WTC11 (cell line): ENCODE data around the gene HACD2. TPM values are rescaled to one million over a fixed set of nuclear protein-coding genes. Genes with fewer than 3 reads are reported as not detected.
A peak's percentile ranks its signal among the peaks of the same experiment; 100 is the strongest.

Experiments used
- ATAC-seq: fragments of 200-7000 bp; cut with Tn5 transposase; 2 replicates; pipeline ENCODE4 v1.10.0; 2021; ENCODE audit warnings: mild to moderate bottlenecking, moderate library complexity
- CTCF ChIA-PET: fragments of 300-600 bp; sonication (Branson Sonifier 250); formaldehyde crosslinking; loops from one replicate; lab custom pipeline; 2021; ENCODE audit warnings: antibody characterized with exemption; lab: Charles Lee
- POLR2A ChIA-PET: fragments of 350-600 bp; sonication (Branson Sonifier 250); formaldehyde crosslinking; loops from one replicate; lab custom pipeline; 2021; ENCODE audit warnings: antibody characterized with exemption; lab: Charles Lee
- DNase-seq: peaks from one replicate; pipeline ENCODE4 v3.0.0; 2021; ENCODE audit warnings: low spot score
- H3K27ac Mint-ChIP-seq: 2 replicates; pipeline ENCODE4 v1.8.0; 2021; ENCODE audit warnings: mixed read lengths
- H3K27me3 Mint-ChIP-seq: 2 replicates; pipeline ENCODE4 v1.8.0; 2021; ENCODE audit warnings: low read depth, mild to moderate bottlenecking, moderate library complexity, mixed read lengths
- H3K36me3 Mint-ChIP-seq: 2 replicates; pipeline ENCODE4 v1.8.0; 2021; ENCODE audit warnings: mixed read lengths
- H3K4me1 Mint-ChIP-seq: 2 replicates; pipeline ENCODE4 v1.8.0; 2022; ENCODE audit warnings: mixed read lengths
- H3K4me3 Mint-ChIP-seq: 2 replicates; pipeline ENCODE4 v1.8.0; 2021; ENCODE audit warnings: mild to moderate bottlenecking, moderate library complexity, mixed read lengths
- H3K9me3 Mint-ChIP-seq: 2 replicates; pipeline ENCODE4 v1.8.0; 2021; ENCODE audit warnings: mixed read lengths
- ELF4 ChIP-seq: sonication (generic); formaldehyde crosslinking; IDR thresholded peaks from 2 replicates; pipeline ENCODE4 v1.8.1; 2022; ENCODE audit warnings: low read depth, mild to moderate bottlenecking, moderate library complexity, missing genetic modification reagents
- FOXP1 ChIP-seq: sonication (generic); formaldehyde crosslinking; IDR thresholded peaks from 2 replicates; pipeline ENCODE4 v1.8.0; 2022; ENCODE audit warnings: missing genetic modification reagents, mild to moderate bottlenecking, moderate library complexity, borderline replicate concordance
- GABPB1 ChIP-seq: sonication (generic); formaldehyde crosslinking; IDR thresholded peaks from 2 replicates; pipeline ENCODE4 v1.8.1; 2023; ENCODE audit warnings: mild to moderate bottlenecking, missing genetic modification reagents
- KAT7 ChIP-seq: sonication (generic); formaldehyde crosslinking; IDR thresholded peaks from 2 replicates; pipeline ENCODE4 v1.8.1; 2023; ENCODE audit warnings: missing genetic modification reagents, mild to moderate bottlenecking, borderline replicate concordance
- MXD4 ChIP-seq: fragments of 250-450 bp; sonication (Bioruptor Pico); IDR thresholded peaks from 2 replicates; pipeline ENCODE4 v1.8.0; 2021; ENCODE audit warnings: mild to moderate bottlenecking, moderate library complexity, borderline replicate concordance
- NFYB ChIP-seq: sonication (generic); formaldehyde crosslinking; conservative IDR thresholded peaks from 2 replicates; pipeline ENCODE4 v1.8.0; 2022; ENCODE audit warnings: low read depth, missing genetic modification reagents
- OVOL2 ChIP-seq: fragments of 250-450 bp; sonication (Bioruptor Pico); IDR thresholded peaks from 2 replicates; pipeline ENCODE4 v1.9.0; 2021; ENCODE audit warnings: mild to moderate bottlenecking, borderline replicate concordance
- RELA ChIP-seq: sonication (generic); formaldehyde crosslinking; IDR thresholded peaks from 2 replicates; pipeline ENCODE4 v1.8.1; 2022; ENCODE audit warnings: missing genetic modification reagents, mild to moderate bottlenecking, borderline replicate concordance
- ZNF219 ChIP-seq: sonication (generic); formaldehyde crosslinking; IDR thresholded peaks from 2 replicates; pipeline ENCODE4 v1.8.0; 2023; ENCODE audit warnings: missing genetic modification reagents, mild to moderate bottlenecking, borderline replicate concordance
- ZNF423 ChIP-seq: fragments of 250-450 bp; sonication (Bioruptor Pico); IDR thresholded peaks from 2 replicates; pipeline ENCODE4 v2.1.2; 2022; ENCODE audit warnings: mild to moderate bottlenecking, moderate library complexity
- ZNF671 ChIP-seq: fragments of 250-450 bp; sonication (Bioruptor Pico); IDR thresholded peaks from 2 replicates; pipeline ENCODE4 v1.8.0; 2021; ENCODE audit warnings: mild to moderate bottlenecking
- total RNA-seq: library from RNA; stranded (reverse); gene quantifications from 3 replicates; pipeline ENCODE4 v1.2.3, GENCODE V29; 2021
- TF ChIP-seq, protein P1 (sequence below): sonication (generic); formaldehyde crosslinking; IDR thresholded peaks from 2 replicates; pipeline ENCODE4 v1.8.1; 2022; ENCODE audit warnings: mild to moderate bottlenecking, missing genetic modification reagents, moderate library complexity, borderline replicate concordance
- TF ChIP-seq, protein P2 (sequence below): sonication (generic); formaldehyde crosslinking; IDR thresholded peaks from 2 replicates; pipeline ENCODE4 v1.8.1; 2023; ENCODE audit warnings: mild to moderate bottlenecking, missing genetic modification reagents, moderate library complexity
- TF ChIP-seq, protein P3 (sequence below): sonication (generic); formaldehyde crosslinking; IDR thresholded peaks from 2 replicates; pipeline ENCODE4 v1.8.1; 2023; ENCODE audit warnings: mild to moderate bottlenecking, missing genetic modification reagents
- TF ChIP-seq, protein P4 (sequence below): sonication (generic); formaldehyde crosslinking; IDR thresholded peaks from 2 replicates; pipeline ENCODE4 v1.8.0; 2022; ENCODE audit warnings: mild to moderate bottlenecking, missing genetic modification reagents
- TF ChIP-seq, protein P5 (sequence below): sonication (generic); formaldehyde crosslinking; IDR thresholded peaks from 2 replicates; pipeline ENCODE4 v1.8.0; 2023; ENCODE audit warnings: missing genetic modification reagents
- TF ChIP-seq, protein P6 (sequence below): fragments of 250-450 bp; sonication (Bioruptor Pico); IDR thresholded peaks from 2 replicates; pipeline ENCODE4 v1.9.0; 2021; ENCODE audit warnings: mild to moderate bottlenecking, borderline replicate concordance

The HACD2 gene
- total RNA-seq, 1 experiment from 2014 or later = 26.1 TPM

DNA sequence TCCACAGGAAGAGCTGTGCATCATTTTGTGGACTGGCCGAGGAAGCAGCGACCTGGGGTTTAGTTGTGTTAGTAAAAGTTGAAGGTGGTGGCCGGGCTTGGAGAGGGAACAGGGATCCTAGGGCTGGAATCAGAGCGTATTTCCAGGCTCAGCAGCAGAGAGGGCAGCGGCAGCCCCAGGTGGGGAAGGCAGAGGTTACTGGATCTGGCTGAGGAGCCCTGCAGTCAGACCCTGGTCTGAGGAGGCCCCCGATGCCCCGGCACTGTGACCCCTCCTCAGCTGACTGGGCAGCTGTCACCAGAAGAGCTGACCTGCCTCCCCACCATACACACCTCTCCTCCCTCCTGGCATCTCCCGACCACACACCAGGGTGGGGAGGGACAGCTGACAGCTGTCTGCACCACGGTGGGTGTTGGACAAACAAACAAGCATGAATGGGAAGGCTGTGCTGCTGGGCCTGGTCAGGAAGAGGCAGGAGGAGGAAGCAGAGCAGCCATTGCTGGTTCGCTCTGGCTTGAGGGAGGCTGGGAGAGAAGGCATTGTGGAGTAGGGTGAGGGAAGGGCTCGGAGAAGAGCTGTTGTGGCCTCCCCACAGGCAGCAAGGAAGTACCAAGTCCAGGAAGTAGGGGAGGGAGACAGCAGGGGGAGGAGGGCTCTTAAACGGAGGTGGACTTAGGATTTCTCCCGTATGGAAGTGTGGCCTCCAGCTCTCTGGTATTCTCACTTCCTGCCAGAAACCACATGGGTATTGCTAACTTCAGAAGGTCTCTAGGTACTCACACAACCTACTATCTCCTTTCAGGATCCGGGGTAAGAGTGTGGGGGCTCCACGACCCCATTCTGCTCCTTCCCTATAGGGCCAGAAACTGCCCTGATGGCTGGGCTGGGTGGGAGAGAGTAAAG, 49.5 kb upstream of the HACD2 start:
- ChIA-PET CTCF (interaction anchor here (0.7 to 3.5 kb wide), 3 partner anchors 7 to 89 kb away, joined by 3 to 29 read pairs (median 5); no protein-coding TSS in a partner anchor), POLR2A (interaction anchor here (0.9 kb wide), 1 partner anchor 14 kb away, joined by 3 read pairs; no protein-coding TSS in a partner anchor)
- Mint-ChIP-seq H3K27me3 (no peaks in the 10 kb centered on the region; the same call in 1 of the 2 replicates), H3K4me1 (peaks cover 64% of the 10 kb centered on the region), H3K9me3 (no peaks in the 10 kb centered on the region), H3K27ac (peak overlapping the region; percentile 80), H3K4me3 (no peak overlapping the region), H3K36me3 (peaks cover 5% of the 10 kb centered on the region)
- ATAC-seq = no peak
- DNase-seq = no peak
- TF ChIP-seq FOXP1 (CRISPR knock-in tag) (0 out of 2 replicates have a peak, but pooled peaks have one; percentile 26), NFYB (no peak)

DNA sequence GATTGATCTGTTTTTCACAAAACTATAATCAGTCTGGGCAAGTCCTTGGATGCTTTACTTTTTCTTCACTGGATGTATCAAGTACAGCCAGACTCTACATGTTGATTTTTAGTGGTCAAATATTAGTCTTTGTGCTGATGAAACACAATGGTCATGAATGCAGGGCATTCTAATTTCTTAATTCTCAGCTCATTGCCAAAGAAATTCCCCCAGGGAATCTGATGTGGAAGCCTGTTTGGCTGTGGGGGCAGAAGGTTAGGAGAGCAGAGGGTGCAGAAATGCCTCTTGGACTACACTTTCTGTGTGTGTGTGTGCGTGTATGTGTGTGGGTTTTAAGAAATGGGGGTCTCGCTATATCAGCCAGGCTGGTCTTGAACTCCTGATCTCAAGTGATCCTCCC, 48.7 kb upstream of the HACD2 start:
- ChIA-PET CTCF (interaction anchor here (0.7 to 3.5 kb wide), 2 partner anchors 8 to 90 kb away, joined by 3 to 29 read pairs; no protein-coding TSS in a partner anchor), POLR2A (interaction anchor here (0.9 kb wide), 1 partner anchor 13 kb away, joined by 3 read pairs; no protein-coding TSS in a partner anchor)
- ATAC-seq (no peak), DNase-seq (no peak)
- peaks cover 64% of the 10 kb centered on the region for H3K4me1 Mint-ChIP-seq
- no peaks in the 10 kb centered on the region; the same call in 1 of the 2 replicates for H3K27me3 Mint-ChIP-seq
- H3K9me3 Mint-ChIP-seq = no peaks in the 10 kb centered on the region
- H3K36me3 Mint-ChIP-seq = peaks cover 6% of the 10 kb centered on the region
- H3K27ac Mint-ChIP-seq = 0 out of 2 replicates have a peak overlapping the region, but pooled peaks have one; percentile 28
- H3K4me3 Mint-ChIP-seq = no peak overlapping the region
- TF ChIP-seq OVOL2 (CRISPR knock-in tag) (no peak), RELA (CRISPR knock-in tag) (no peak), ZNF423 (CRISPR knock-in tag) (no peak), ELF4 (no peak), ZNF671 (no peak), GABPB1 (CRISPR knock-in tag) (no peak), KAT7 (CRISPR knock-in tag) (no peak), MXD4 (CRISPR knock-in tag) (no peak), ZNF219 (CRISPR knock-in tag) (no peak)
- TF ChIP-seq, protein P1, sequence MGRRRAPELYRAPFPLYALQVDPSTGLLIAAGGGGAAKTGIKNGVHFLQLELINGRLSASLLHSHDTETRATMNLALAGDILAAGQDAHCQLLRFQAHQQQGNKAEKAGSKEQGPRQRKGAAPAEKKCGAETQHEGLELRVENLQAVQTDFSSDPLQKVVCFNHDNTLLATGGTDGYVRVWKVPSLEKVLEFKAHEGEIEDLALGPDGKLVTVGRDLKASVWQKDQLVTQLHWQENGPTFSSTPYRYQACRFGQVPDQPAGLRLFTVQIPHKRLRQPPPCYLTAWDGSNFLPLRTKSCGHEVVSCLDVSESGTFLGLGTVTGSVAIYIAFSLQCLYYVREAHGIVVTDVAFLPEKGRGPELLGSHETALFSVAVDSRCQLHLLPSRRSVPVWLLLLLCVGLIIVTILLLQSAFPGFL (CRISPR knock-in tag) = no peak
- TF ChIP-seq, protein P2, sequence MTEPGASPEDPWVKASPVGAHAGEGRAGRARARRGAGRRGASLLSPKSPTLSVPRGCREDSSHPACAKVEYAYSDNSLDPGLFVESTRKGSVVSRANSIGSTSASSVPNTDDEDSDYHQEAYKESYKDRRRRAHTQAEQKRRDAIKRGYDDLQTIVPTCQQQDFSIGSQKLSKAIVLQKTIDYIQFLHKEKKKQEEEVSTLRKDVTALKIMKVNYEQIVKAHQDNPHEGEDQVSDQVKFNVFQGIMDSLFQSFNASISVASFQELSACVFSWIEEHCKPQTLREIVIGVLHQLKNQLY = no peak
- TF ChIP-seq, protein P3, sequence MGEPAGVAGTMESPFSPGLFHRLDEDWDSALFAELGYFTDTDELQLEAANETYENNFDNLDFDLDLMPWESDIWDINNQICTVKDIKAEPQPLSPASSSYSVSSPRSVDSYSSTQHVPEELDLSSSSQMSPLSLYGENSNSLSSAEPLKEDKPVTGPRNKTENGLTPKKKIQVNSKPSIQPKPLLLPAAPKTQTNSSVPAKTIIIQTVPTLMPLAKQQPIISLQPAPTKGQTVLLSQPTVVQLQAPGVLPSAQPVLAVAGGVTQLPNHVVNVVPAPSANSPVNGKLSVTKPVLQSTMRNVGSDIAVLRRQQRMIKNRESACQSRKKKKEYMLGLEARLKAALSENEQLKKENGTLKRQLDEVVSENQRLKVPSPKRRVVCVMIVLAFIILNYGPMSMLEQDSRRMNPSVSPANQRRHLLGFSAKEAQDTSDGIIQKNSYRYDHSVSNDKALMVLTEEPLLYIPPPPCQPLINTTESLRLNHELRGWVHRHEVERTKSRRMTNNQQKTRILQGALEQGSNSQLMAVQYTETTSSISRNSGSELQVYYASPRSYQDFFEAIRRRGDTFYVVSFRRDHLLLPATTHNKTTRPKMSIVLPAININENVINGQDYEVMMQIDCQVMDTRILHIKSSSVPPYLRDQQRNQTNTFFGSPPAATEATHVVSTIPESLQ (CRISPR knock-in tag) = no peak
- TF ChIP-seq, protein P4, sequence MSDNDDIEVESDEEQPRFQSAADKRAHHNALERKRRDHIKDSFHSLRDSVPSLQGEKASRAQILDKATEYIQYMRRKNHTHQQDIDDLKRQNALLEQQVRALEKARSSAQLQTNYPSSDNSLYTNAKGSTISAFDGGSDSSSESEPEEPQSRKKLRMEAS = no peak
- TF ChIP-seq, protein P5, sequence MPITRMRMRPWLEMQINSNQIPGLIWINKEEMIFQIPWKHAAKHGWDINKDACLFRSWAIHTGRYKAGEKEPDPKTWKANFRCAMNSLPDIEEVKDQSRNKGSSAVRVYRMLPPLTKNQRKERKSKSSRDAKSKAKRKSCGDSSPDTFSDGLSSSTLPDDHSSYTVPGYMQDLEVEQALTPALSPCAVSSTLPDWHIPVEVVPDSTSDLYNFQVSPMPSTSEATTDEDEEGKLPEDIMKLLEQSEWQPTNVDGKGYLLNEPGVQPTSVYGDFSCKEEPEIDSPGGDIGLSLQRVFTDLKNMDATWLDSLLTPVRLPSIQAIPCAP (CRISPR knock-in tag) = no peak
- TF ChIP-seq, protein P6, sequence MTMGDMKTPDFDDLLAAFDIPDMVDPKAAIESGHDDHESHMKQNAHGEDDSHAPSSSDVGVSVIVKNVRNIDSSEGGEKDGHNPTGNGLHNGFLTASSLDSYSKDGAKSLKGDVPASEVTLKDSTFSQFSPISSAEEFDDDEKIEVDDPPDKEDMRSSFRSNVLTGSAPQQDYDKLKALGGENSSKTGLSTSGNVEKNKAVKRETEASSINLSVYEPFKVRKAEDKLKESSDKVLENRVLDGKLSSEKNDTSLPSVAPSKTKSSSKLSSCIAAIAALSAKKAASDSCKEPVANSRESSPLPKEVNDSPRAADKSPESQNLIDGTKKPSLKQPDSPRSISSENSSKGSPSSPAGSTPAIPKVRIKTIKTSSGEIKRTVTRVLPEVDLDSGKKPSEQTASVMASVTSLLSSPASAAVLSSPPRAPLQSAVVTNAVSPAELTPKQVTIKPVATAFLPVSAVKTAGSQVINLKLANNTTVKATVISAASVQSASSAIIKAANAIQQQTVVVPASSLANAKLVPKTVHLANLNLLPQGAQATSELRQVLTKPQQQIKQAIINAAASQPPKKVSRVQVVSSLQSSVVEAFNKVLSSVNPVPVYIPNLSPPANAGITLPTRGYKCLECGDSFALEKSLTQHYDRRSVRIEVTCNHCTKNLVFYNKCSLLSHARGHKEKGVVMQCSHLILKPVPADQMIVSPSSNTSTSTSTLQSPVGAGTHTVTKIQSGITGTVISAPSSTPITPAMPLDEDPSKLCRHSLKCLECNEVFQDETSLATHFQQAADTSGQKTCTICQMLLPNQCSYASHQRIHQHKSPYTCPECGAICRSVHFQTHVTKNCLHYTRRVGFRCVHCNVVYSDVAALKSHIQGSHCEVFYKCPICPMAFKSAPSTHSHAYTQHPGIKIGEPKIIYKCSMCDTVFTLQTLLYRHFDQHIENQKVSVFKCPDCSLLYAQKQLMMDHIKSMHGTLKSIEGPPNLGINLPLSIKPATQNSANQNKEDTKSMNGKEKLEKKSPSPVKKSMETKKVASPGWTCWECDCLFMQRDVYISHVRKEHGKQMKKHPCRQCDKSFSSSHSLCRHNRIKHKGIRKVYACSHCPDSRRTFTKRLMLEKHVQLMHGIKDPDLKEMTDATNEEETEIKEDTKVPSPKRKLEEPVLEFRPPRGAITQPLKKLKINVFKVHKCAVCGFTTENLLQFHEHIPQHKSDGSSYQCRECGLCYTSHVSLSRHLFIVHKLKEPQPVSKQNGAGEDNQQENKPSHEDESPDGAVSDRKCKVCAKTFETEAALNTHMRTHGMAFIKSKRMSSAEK (CRISPR knock-in tag) = no peak
